Activated T-cell treated with anti-CD3 and anti-CD28 coated beads for 48 hours (primary cell): ENCODE measurements around the gene GLUD2.
"Not testable (repeated sequence)": the region's sequence is repeated elsewhere in the genome, so short reads cannot be mapped to it uniquely, and the experiment has no call there.

Experiments
- DNase-seq: peaks from one replicate; pipeline ENCODE4 v3.0.0-alpha.2; 2020; ENCODE audit warnings: low read depth

GLUD2 gene

GRCh38 chrX:121047441-121048419, at the start of gene GLUD2:
TSS of gene GLUD2 (plus strand) at chrX:121047610. CDS start at chrX:121047685, 75 bp downstream.
- peak; percentile 3 for DNase-seq

GRCh38 chrX:120999413-120999812, 48.0 kb upstream of the GLUD2 start:
- no peak for DNase-seq

GRCh38 chrX:121000589-121000988, 46.8 kb upstream of the GLUD2 start:
- DNase-seq: no peak

GRCh38 chrX:121008920-121009319, 38.5 kb upstream of the GLUD2 start:
- DNase-seq: no peak

DNA sequence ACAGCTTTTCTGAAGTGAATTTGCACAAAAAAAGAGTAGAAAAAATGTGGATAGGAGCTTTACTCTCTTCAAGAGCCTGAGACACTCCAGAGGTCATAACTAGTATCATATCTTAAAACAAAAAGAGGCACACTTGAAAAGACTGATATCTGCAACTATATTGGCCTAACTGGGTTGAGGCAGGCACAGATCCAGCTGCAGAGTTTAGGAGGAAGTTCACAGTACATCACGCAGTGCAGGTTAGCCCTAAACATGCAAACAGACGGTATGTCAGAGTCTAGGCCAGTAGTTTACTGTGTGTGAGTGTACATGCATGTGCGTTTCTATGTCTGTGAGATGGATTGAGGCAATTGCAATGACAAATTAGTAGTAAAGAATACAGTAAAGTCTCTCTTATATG, 37.6 kb upstream of the GLUD2 start:
- no peak for DNase-seq

GRCh38 chrX:121010218-121010617, 37.2 kb upstream of the GLUD2 start:
- DNase-seq: no peak

- DNase-seq: no peak
Measured at GRCh38 chrX:121011254-121011653, 36.2 kb upstream of the GLUD2 start.

- no peak for DNase-seq
Measured at GRCh38 chrX:121013897-121014455, 33.4 kb upstream of the GLUD2 start.

GRCh38 chrX:121014826-121015225, 32.6 kb upstream of the GLUD2 start:
- no peak for DNase-seq

DNA sequence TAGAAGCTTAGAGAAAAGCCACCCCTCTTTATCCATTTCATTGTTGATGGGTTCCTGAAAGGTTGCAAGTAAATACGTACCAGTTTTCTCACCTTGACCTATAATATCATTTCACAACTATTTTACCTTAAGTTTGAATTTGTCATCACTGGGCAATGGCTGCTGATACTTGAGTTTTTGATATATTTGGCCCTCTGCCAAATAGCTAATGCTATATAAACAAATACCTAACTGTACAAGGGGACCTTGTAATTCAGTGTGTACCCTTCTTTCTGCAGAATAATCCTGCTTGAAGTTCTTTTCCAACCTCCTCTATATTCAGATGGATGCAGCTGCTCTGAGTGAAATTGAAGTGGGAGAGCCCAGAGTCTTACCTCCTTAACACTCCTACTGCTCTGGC, 19.0 kb upstream of the GLUD2 start:
- no peak for DNase-seq

DNA sequence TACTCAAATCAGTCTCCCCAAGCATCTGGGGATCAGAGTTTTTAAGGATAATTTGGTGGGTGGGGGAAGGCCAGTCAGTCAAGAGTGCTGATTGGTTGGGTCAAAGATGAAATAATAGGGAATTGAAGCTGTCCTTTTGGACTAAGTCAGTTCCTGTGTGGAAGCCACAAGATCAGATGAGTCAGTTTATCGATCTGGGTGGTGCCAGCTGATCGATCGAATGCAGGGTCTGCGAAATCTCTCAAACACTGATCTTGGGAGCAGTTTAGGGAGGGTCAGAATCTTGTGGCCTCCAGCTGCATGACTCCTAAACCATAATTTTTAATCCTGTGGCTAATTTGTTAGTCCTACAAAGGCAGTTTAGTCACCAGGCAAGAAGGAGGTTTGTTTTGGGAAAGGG, 17.3 kb upstream of the GLUD2 start:
- DNase-seq: no peak

DNA sequence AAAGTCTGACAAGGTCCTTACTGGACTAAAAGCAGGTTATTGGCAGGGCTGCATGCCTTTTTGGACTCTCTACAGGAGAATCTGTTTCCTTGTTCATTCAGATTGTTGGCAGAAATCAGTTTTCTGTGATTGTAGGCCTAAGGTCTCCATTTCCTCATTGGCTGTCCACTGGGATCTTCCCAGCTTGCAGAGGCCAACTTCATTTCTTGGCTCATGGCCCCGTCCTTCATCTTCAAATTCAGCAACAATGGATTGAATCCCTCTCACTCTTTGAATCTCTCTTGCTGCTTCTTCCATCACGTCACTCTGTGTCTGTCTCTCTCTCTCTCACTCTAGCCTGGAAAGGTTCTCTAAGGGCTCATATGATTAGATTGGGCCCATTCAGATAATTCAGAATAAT, 14.9 kb upstream of the GLUD2 start:
- no peak for DNase-seq

GRCh38 chrX:121036137-121036536, 11.3 kb upstream of the GLUD2 start:
- no peak for DNase-seq

- DNase-seq: no peak
Measured at GRCh38 chrX:121036951-121037350, 10.5 kb upstream of the GLUD2 start.

- DNase-seq: no peak
Measured at GRCh38 chrX:121050781-121051180, 3.4 kb downstream of the GLUD2 start.

GRCh38 chrX:121052122-121052521, 4.7 kb downstream of the GLUD2 start:
- no peak for DNase-seq

- no peak for DNase-seq
Measured at GRCh38 chrX:121062289-121062688, 14.9 kb downstream of the GLUD2 start.

- DNase-seq: no peak
Measured at GRCh38 chrX:121064579-121064978, 17.2 kb downstream of the GLUD2 start.

GRCh38 chrX:121084247-121084646, 36.8 kb downstream of the GLUD2 start:
- DNase-seq: not testable (repeated sequence)

- no peak for DNase-seq
Measured at GRCh38 chrX:121084903-121085611, 37.6 kb downstream of the GLUD2 start.

- no peak for DNase-seq
Measured at GRCh38 chrX:121085612-121086010, 38.2 kb downstream of the GLUD2 start.

DNA sequence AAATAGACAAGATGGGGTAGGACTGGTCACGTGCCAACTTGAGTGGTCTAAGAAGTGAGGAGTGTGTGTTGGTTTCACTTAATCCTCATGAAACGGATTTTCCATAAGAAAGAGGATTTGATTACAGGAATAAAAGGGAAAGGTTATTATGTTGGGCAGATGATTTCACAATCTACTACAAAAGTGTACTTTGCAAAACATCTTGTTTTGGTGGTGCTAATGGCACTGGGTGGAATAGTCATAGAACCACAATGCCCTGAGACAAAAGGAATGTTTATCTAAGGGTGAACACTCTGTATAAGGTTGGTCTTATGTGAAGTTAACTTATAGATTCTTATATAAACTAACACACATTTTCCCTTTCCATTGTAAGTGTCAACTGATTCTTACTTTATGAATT, 45.6 kb downstream of the GLUD2 start:
- DNase-seq: no peak
